Measurements from ENCODE around the gene KLHDC4.

KLHDC4 gene

GRCh38 chr16:87669672-87670071, 96.1 kb downstream of the KLHDC4 start:
- Histone ChIP-seq H3K79me2 (ENCODE audit: low read length) (no peaks in the 10 kb centered on the region), H3K9ac (ENCODE audit: low read length) (no peak overlapping the region)
- DNase-seq = no peak

DNA sequence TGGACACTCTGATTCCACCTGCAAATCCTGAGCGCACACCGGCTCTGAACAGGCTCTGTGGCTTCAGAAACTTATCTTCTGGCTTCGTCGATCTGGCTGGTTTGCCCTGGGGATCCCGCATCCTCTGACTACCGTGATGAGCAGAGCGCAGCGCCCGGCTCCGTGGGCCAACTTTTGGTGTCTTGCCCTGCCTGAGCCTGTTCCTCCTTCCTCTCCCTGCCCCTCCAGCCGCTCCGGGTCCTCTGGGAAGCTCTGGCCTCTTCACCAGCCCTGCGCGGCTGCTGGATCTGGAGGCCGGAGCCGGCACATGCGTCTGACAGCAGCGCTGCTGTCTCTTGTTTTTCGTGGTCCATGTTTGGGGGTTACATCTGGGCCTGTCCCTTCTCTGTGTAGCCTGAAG, 97.8 kb downstream of the KLHDC4 start:
- no peaks in the 10 kb centered on the region for H4K20me1 ChIP-seq (ENCODE audit: insufficient read depth, low read length)
- no peaks in the 10 kb centered on the region for H3K79me2 ChIP-seq (ENCODE audit: low read length)
- H3K27ac ChIP-seq (ENCODE audit: low read length) = no peak overlapping the region
- H3K4me1 ChIP-seq (ENCODE audit: low read length) = no peaks in the 10 kb centered on the region
- H3K9me3 ChIP-seq (replicated peaks; ENCODE audit: insufficient read depth, low read length) = no peaks in the 10 kb centered on the region
- H3K9me2 ChIP-seq (replicated peaks; ENCODE audit: insufficient read depth, low read length) = no peaks in the 10 kb centered on the region
- no peaks in the 10 kb centered on the region for H3F3A ChIP-seq (ENCODE audit: insufficient read depth, low read length)
- TF ChIP-seq EZH2phosphoT487 (IDR thresholded peaks at IDR 0.05; ENCODE audit: low read length) = no peak
- no peak for TF ChIP-seq EZH2 (optimal IDR thresholded peaks at IDR 0.05; ENCODE audit: low read depth, low read length)
- TF ChIP-seq, protein P1, sequence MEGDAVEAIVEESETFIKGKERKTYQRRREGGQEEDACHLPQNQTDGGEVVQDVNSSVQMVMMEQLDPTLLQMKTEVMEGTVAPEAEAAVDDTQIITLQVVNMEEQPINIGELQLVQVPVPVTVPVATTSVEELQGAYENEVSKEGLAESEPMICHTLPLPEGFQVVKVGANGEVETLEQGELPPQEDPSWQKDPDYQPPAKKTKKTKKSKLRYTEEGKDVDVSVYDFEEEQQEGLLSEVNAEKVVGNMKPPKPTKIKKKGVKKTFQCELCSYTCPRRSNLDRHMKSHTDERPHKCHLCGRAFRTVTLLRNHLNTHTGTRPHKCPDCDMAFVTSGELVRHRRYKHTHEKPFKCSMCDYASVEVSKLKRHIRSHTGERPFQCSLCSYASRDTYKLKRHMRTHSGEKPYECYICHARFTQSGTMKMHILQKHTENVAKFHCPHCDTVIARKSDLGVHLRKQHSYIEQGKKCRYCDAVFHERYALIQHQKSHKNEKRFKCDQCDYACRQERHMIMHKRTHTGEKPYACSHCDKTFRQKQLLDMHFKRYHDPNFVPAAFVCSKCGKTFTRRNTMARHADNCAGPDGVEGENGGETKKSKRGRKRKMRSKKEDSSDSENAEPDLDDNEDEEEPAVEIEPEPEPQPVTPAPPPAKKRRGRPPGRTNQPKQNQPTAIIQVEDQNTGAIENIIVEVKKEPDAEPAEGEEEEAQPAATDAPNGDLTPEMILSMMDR (IDR thresholded peaks at IDR 0.05; ENCODE audit: low read length) = no peak
- H3K4me3 ChIP-seq (ENCODE audit: low read length) = no peak overlapping the region
- DNase-seq = no peak
- no peak overlapping the region for H3K9ac ChIP-seq (ENCODE audit: low read length)
- H3K27me3 ChIP-seq (replicated peaks; ENCODE audit: insufficient read depth, low read length) = peaks cover 83% of the 10 kb centered on the region
- H2AFZ ChIP-seq (ENCODE audit: low read length) = no peak overlapping the region
- no peak overlapping the region for H3K4me2 ChIP-seq (ENCODE audit: low read depth, low read length)
- no peaks in the 10 kb centered on the region for H3K36me3 ChIP-seq (replicated peaks; ENCODE audit: insufficient read depth, low read length)

More at GRCh38 chr16:87669672-87670071, 96.1 kb downstream of the KLHDC4 start:
- Histone ChIP-seq H3F3A (ENCODE audit: insufficient read depth, low read length) (no peaks in the 10 kb centered on the region), H3K27ac (ENCODE audit: low read length) (no peak overlapping the region), H3K27me3 (replicated peaks; ENCODE audit: insufficient read depth, low read length) (peaks cover 83% of the 10 kb centered on the region), H3K9me2 (replicated peaks; ENCODE audit: insufficient read depth, low read length) (no peaks in the 10 kb centered on the region), H3K36me3 (replicated peaks; ENCODE audit: insufficient read depth, low read length) (no peaks in the 10 kb centered on the region), H3K4me2 (ENCODE audit: low read depth, low read length) (no peak overlapping the region), H4K20me1 (ENCODE audit: insufficient read depth, low read length) (no peaks in the 10 kb centered on the region), H2AFZ (ENCODE audit: low read length) (no peak overlapping the region), H3K4me1 (ENCODE audit: low read length) (no peaks in the 10 kb centered on the region), H3K9me3 (replicated peaks; ENCODE audit: insufficient read depth, low read length) (no peaks in the 10 kb centered on the region), H3K4me3 (ENCODE audit: low read length) (no peak overlapping the region)
- TF ChIP-seq, protein P1 (IDR thresholded peaks at IDR 0.05; ENCODE audit: low read length) = no peak
- no peak for TF ChIP-seq EZH2 (optimal IDR thresholded peaks at IDR 0.05; ENCODE audit: low read depth, low read length)
- no peak for TF ChIP-seq EZH2phosphoT487 (IDR thresholded peaks at IDR 0.05; ENCODE audit: low read length)

GRCh38 chr16:87667443-87667842, 98.3 kb downstream of the KLHDC4 start:
- no peak overlapping the region for H3K9ac ChIP-seq (ENCODE audit: low read length)
- no peaks in the 10 kb centered on the region for H3K9me2 ChIP-seq (replicated peaks; ENCODE audit: insufficient read depth, low read length)
- TF ChIP-seq, protein P1 (IDR thresholded peaks at IDR 0.05; ENCODE audit: low read length) = no peak
- TF ChIP-seq EZH2phosphoT487 (IDR thresholded peaks at IDR 0.05; ENCODE audit: low read length) = no peak
- TF ChIP-seq EZH2 (optimal IDR thresholded peaks at IDR 0.05; ENCODE audit: low read depth, low read length) = no peak
- no peaks in the 10 kb centered on the region for H3K4me1 ChIP-seq (ENCODE audit: low read length)
- no peak for DNase-seq
- H2AFZ ChIP-seq (ENCODE audit: low read length) = no peak overlapping the region
- no peak overlapping the region for H3K4me3 ChIP-seq (ENCODE audit: low read length)
- H3K36me3 ChIP-seq (replicated peaks; ENCODE audit: insufficient read depth, low read length) = no peaks in the 10 kb centered on the region
- no peak overlapping the region for H3K4me2 ChIP-seq (ENCODE audit: low read depth, low read length)
- no peaks in the 10 kb centered on the region for H4K20me1 ChIP-seq (ENCODE audit: insufficient read depth, low read length)
- H3K27me3 ChIP-seq (replicated peaks; ENCODE audit: insufficient read depth, low read length) = peaks cover 82% of the 10 kb centered on the region
- H3K9me3 ChIP-seq (replicated peaks; ENCODE audit: insufficient read depth, low read length) = no peaks in the 10 kb centered on the region
- no peaks in the 10 kb centered on the region for H3F3A ChIP-seq (ENCODE audit: insufficient read depth, low read length)
- no peaks in the 10 kb centered on the region for H3K79me2 ChIP-seq (ENCODE audit: low read length)
- H3K27ac ChIP-seq (ENCODE audit: low read length) = no peak overlapping the region

Measured in MM.1S (cell line).